ENCODE measurements around the gene CD300A. TPM values are rescaled to one million over a fixed set of nuclear protein-coding genes. Genes with fewer than 3 reads are reported as not detected.

Gene CD300A
- total RNA-seq, 1 experiment from 2014 or later, result 0.45 TPM

DNA sequence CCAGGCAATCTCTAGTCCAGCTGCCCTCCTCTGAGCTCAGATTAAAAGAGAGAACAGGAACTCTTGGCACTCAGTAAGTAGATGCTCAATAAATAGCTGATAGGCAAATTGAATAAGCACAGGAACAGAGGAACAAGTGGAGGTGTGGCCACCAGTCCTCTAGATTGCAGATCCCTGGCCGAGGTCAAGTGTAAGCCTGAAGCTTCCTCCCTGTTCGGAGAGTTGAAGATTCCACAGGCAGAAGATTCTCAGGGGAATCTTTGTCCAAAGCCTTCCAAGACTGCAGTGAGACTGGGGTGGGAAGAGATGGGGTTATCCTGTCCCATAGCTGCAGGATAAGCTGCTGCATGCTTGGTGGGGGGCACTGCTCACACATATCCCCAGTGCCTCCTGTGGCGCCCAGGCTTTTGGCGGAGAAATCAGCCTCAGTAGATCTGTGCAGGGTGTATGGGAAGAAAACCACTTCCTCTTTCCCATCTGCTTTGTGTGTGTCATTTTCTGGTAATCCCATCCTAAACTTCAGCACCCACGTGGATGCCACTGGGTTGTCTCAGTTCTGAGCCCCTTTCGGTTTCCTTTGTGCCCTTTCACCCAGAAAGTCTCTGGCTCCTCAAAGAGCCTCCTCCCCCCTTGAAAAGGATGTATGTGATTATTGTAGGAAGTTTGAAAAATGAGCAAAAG is 12.1 kb downstream of the CD300A start:
- TF ChIP-seq, protein P1, sequence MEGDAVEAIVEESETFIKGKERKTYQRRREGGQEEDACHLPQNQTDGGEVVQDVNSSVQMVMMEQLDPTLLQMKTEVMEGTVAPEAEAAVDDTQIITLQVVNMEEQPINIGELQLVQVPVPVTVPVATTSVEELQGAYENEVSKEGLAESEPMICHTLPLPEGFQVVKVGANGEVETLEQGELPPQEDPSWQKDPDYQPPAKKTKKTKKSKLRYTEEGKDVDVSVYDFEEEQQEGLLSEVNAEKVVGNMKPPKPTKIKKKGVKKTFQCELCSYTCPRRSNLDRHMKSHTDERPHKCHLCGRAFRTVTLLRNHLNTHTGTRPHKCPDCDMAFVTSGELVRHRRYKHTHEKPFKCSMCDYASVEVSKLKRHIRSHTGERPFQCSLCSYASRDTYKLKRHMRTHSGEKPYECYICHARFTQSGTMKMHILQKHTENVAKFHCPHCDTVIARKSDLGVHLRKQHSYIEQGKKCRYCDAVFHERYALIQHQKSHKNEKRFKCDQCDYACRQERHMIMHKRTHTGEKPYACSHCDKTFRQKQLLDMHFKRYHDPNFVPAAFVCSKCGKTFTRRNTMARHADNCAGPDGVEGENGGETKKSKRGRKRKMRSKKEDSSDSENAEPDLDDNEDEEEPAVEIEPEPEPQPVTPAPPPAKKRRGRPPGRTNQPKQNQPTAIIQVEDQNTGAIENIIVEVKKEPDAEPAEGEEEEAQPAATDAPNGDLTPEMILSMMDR (IDR thresholded peaks at IDR 0.05; ENCODE audit: unreplicated experiment), result no peak
- H3K27me3 Mint-ChIP-seq (ENCODE audit: unreplicated experiment), result peaks cover 98% of the 10 kb centered on the region
- no TSS peak for BruUV-seq (replicated peaks)
- H3K36me3 Mint-ChIP-seq (ENCODE audit: insufficient read depth, unreplicated experiment), result no peaks in the 10 kb centered on the region
- no peaks in the 10 kb centered on the region for H3K4me1 Mint-ChIP-seq (ENCODE audit: low read depth, unreplicated experiment)
- H3K4me3 Mint-ChIP-seq (ENCODE audit: low read depth, unreplicated experiment), result no peak overlapping the region
- DNase-seq, result no peak
- H3K27ac Mint-ChIP-seq (ENCODE audit: unreplicated experiment), result no peak overlapping the region
- CTCF ChIA-PET, result no interaction called here
- peaks cover 3% of the 10 kb centered on the region for H3K9me3 Mint-ChIP-seq (ENCODE audit: low read depth, unreplicated experiment)
- intact Hi-C loops (cut with micrococcal nuclease; ENCODE audit: unreplicated experiment), result no loop called here

DNA sequence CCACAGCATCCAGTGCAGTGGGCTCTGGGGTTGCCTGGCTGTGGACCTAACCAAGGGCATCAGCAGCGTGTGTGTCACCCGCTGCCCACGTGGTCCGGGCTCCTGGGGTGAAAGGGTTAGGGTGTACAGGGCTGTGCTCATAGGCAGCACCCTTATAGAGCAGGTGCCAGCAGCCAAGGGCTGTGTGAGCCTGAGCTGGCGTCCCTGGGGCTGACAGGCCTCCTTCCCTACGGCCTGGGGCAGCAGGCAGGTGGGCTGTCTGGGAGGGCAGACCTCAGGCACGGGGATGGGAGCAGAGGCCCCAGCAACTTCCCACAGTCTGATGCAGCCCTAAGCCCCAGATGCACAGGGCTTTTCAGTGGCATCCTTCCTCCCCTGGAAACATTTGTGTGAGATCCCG is 13.9 kb downstream of the CD300A start:
- peaks cover 3% of the 10 kb centered on the region for H3K9me3 Mint-ChIP-seq (ENCODE audit: low read depth, unreplicated experiment)
- peaks cover 94% of the 10 kb centered on the region for H3K27me3 Mint-ChIP-seq (ENCODE audit: unreplicated experiment)
- no peaks in the 10 kb centered on the region for H3K4me1 Mint-ChIP-seq (ENCODE audit: low read depth, unreplicated experiment)

DNA sequence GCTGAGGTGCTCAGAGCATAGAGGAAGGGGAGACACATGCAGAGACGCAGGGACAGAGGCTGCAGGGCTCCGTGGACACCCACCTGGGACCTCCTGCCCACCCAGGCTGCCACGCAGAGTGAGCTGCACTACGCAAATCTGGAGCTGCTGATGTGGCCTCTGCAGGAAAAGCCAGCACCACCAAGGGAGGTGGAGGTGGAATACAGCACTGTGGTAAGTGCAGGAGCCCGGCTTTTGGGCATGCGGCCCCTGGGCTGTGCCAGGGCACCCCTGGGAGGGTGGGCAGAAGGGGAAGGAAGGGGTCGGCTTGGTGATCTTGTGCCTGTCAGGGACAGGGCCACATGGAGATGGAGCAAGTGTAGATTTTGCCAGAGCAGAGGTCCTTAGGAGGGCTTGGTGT is 15.2 kb downstream of the CD300A start:
- Mint-ChIP-seq H3K4me1 (ENCODE audit: low read depth, unreplicated experiment) (no peaks in the 10 kb centered on the region), H3K27me3 (ENCODE audit: unreplicated experiment) (peaks cover 89% of the 10 kb centered on the region), H3K27ac (ENCODE audit: unreplicated experiment) (no peak overlapping the region), H3K9me3 (ENCODE audit: low read depth, unreplicated experiment) (no peaks in the 10 kb centered on the region), H3K4me3 (ENCODE audit: low read depth, unreplicated experiment) (no peak overlapping the region), H3K36me3 (ENCODE audit: insufficient read depth, unreplicated experiment) (no peaks in the 10 kb centered on the region)
- CTCF ChIA-PET, result no interaction called here
- DNase-seq, result no peak
- intact Hi-C loops (cut with micrococcal nuclease; ENCODE audit: unreplicated experiment), result no loop called here
- TF ChIP-seq, protein P1 (IDR thresholded peaks at IDR 0.05; ENCODE audit: unreplicated experiment), result no peak
- BruUV-seq (replicated peaks), result no TSS peak

More for the DNA sequence above, 13.9 kb downstream of the CD300A start:
- DNase-seq, result no peak
- no TSS peak for BruUV-seq (replicated peaks)
- TF ChIP-seq, protein P1 (IDR thresholded peaks at IDR 0.05; ENCODE audit: unreplicated experiment), result no peak
- CTCF ChIA-PET, result interaction anchor here (0.5 kb wide), 1 partner anchor 245 kb away, joined by 4 read pairs; no protein-coding TSS in a partner anchor
- Mint-ChIP-seq H3K4me3 (ENCODE audit: low read depth, unreplicated experiment) (no peak overlapping the region), H3K36me3 (ENCODE audit: insufficient read depth, unreplicated experiment) (no peaks in the 10 kb centered on the region), H3K27ac (ENCODE audit: unreplicated experiment) (no peak overlapping the region)
- intact Hi-C loops (cut with micrococcal nuclease; ENCODE audit: unreplicated experiment), result no loop called here

DNA sequence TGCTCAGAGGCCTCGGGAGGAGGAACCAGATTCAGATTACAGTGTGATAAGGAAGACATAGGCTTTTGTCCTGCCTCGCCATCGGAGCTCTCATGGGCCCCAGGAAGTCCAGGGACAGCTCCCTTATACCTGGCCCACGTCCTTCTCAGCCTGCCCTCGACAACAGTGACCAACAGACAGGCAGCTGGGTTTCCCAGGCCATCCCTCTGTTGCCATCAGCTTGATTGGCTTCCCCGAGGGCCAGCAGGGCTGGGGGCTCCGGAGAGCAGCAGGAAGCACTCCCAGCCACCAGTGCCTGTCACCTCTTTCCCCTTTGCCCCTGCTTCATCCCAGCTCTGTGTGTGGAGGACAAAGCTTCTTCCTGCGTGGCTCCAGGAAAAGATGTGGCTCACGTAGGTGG is 17.6 kb downstream of the CD300A start:
- CTCF ChIA-PET, result no interaction called here
- Mint-ChIP-seq H3K27ac (ENCODE audit: unreplicated experiment) (no peak overlapping the region), H3K36me3 (ENCODE audit: insufficient read depth, unreplicated experiment) (no peaks in the 10 kb centered on the region), H3K4me1 (ENCODE audit: low read depth, unreplicated experiment) (no peaks in the 10 kb centered on the region), H3K27me3 (ENCODE audit: unreplicated experiment) (peaks cover 89% of the 10 kb centered on the region), H3K9me3 (ENCODE audit: low read depth, unreplicated experiment) (peaks cover 1% of the 10 kb centered on the region), H3K4me3 (ENCODE audit: low read depth, unreplicated experiment) (no peak overlapping the region)
- BruUV-seq (replicated peaks), result no TSS peak
- DNase-seq, result no peak
- TF ChIP-seq, protein P1 (IDR thresholded peaks at IDR 0.05; ENCODE audit: unreplicated experiment), result no peak
- intact Hi-C loops (cut with micrococcal nuclease; ENCODE audit: unreplicated experiment), result no loop called here
